OCI-M1 (cell line): Measurements from ENCODE around the gene LY86.
A peak's percentile ranks its signal among the peaks of the same experiment; 100 is the strongest.

ENCODE experiments used
- DNase-seq: peaks from one replicate; lab custom pipeline; 2025; lab: John Stamatoyannopoulos, UW

Gene LY86

GRCh38 chr6:6570929-6571671 is 17.4 kb upstream of the LY86 start:
- no peak for DNase-seq

DNA sequence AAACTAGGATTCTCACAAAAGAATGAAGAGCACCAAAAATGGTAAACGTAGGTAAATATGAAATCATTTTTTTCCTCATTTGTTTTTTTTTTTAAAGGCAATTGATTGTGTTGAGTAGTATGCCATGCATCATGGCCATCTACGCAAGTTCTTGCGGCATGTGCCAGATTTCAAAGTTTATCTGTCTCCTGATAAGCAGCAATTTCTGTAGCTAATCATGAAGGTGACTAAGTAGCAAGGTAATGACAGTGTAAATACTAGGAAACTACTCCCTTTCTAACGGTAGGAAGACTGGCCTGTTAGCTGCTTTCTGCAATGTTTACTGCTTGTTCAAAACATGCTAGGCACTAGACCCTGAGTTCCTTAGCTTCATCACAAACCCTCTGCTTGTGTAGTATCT is 13.4 kb upstream of the LY86 start:
- no peak for DNase-seq

- peak; percentile 25 for DNase-seq
Measured at GRCh38 chr6:6577735-6578134, 10.8 kb upstream of the LY86 start.

GRCh38 chr6:6579281-6579680 is 9.2 kb upstream of the LY86 start:
- no peak for DNase-seq

- DNase-seq = no peak
Measured at GRCh38 chr6:6580225-6580856, 8.2 kb upstream of the LY86 start.

- DNase-seq = no peak
Measured at GRCh38 chr6:6581054-6581453, 7.5 kb upstream of the LY86 start.

GRCh38 chr6:6582131-6582530 is 6.4 kb upstream of the LY86 start:
- no peak for DNase-seq

GRCh38 chr6:6583836-6584235 is 4.7 kb upstream of the LY86 start:
- peak; percentile 60 for DNase-seq

DNA sequence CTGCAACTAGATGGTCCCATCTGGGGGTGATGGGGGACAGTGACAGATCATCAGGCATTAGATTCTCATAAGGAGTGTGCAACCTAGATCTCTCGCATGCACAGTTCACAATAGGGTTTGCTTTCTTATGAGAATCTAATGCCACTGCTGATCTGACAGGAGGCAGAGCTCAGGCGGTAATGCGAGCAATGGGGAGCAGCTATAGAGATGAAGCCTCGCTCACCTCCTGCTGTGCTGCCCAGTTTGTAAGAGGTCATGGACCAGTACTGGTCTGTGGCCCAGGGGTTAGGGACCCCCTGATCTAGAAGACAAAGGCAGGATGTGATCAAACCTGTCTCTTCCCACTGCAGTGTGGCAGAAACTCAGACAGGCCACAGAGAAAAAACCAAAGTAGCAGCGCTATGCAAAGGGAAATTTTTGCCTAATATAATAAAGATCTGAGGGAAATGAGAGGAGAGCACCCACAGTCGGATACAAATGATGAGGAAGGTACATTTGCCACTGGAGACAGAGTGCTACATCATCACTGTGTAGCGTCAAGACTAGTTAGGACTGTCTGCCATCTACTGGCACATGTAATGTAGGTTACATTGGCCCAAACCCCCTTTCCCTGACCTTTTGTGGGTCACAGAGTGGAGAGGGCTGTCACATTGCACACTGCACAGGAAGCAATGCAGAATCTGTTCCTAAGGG is 4.1 kb upstream of the LY86 start:
- no peak for DNase-seq

GRCh38 chr6:6585003-6585311 is 3.6 kb upstream of the LY86 start:
- DNase-seq = no peak

GRCh38 chr6:6586167-6586566 is 2.4 kb upstream of the LY86 start:
- no peak for DNase-seq

DNA sequence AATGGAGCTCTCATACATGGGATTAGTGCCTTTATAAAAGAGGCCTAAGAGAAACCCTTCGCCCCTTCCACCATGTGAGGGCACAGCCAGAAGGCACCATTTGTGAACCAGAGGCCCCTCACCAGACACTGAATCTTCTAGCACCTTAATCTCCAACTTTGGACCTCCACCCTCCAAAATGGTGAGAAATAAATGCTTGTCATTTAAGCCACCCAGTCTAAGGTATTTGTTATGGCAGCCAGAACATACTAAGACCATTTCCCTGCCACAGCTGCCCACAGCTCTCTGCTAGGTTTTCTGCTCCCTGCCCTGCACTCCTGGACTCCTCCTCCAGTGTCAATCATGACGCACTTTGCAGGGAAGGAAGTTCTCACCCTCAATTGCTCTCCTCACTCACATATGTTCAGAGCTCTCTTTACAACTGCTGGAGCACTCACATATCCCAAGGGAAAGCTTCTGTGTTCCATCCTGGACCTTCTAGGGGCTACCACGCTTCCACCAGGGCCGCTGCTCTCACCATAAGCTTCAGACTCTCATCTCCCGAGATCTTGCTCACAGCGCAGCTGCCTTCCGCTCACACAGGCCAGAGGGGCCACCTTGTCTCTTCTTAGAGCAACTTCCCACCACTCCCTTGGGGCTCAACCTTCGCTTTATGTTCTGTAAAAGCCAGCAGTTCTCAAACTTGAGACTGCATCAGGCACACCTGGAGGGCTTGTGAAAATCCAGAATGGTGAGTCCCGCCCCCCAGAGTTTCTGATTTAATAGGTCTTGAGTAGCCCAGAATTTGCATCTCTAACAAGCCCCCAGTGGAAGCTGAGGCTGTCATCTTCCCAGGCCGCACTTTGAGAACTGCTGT is 1.6 kb upstream of the LY86 start:
- no peak for DNase-seq

DNA sequence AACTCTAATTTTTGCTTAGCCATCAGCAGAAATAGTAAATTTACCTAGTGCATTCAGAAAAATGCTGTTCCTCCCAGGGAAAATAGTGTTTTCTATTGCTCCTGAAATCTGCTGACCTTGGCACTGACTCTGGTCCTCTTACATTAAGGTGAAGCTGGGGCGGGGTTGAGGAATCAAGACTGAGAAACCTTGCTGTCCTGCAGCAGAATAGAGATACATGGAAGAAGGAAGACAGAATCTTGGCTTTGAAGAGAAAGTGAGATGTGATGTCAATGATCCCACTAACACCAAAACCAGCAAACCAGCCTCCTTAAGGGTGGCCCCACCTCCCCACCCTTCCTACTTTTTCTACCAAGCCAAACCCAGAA is 840 bp upstream of the LY86 start:
- DNase-seq = no peak

DNA sequence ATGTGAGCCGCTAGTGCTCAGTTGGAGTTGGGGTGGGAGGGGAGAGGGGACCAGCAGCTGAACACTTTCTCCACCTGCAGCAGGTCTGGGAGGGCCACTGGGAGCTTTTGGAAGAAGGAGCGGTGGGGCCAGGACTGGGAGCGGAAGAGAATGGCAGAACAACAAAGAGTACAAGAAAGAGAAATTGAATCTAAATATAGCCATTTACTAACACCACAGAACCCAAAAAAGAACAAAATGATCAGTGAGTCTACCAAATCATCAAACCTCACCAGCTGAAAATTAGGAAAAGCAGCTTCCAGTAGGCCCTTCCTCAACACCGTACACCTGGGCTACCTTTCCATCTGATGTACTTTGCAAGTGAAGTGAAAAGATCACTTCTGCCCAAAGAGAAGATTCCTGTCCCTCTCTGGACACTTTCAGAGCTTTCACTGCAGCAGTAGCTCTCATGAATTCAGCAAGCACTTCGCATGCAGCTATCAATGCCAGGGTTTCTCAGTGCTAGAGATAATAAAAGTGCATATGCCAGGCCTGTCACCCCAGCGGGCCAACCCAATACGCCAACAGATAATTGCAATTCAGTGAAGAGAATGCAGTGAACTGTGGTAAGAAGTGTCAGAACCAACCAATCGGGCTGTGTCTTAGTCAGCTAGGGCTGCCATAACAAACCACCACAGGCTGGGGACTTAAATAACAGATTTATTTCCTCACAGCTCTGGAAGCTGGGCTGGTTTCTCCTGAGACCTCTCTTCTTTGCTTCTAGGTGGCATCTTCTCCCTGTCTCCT is 597 bp downstream of the LY86 start:
- no peak for DNase-seq

DNA sequence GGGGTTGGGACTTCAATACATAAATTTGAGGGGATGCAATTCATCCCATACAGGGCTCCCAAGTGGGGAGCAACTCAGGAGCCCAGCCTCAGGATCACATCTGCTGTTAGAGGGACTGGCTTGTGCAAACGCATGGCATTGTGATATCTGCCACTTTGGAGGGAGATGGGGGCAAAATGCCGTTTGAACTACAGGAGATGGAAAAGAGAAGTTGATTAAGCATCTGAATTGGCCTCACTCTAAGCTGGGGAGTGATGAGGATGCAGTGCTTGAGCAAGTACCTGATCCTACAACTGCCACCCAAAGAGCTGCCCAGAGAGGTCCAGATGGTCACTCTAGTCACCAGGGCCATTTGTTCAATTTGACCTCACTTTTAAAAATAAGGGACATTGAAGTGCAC is 2.0 kb downstream of the LY86 start:
- no peak for DNase-seq

- peak; percentile 94 for DNase-seq
Measured at GRCh38 chr6:6591778-6592465, 3.4 kb downstream of the LY86 start.

DNA sequence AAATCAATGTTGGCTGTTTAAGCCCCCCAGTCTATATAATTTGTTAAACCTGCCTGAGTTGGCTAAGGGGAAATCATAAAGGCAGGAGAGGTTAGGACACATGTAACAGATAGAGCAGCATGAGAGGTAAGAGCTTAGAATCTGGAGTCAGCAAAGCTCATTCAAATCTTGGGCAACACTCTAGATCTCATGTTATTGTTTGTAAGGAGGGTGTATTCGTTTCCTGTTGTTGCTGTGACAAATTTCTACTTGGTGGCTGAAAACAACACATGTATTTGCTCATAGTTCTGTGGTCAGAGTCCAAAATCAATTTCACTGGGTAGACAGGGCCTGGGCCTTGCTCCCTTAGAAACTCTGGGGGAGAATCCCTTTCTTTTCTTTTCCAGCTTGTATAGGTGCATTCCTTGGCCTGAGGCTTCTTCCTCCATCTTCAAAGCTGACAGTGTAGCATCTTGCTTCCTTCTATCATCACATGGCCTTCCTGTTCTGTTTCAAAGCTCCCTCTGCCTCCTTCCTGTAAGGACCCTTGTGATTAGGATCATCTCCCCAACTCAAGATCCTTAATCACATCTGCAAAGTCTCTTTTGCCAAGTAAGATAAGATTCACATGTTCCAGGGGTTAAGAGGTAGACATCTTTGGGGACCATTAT is 4.4 kb downstream of the LY86 start:
- DNase-seq = peak; percentile 32

DNA sequence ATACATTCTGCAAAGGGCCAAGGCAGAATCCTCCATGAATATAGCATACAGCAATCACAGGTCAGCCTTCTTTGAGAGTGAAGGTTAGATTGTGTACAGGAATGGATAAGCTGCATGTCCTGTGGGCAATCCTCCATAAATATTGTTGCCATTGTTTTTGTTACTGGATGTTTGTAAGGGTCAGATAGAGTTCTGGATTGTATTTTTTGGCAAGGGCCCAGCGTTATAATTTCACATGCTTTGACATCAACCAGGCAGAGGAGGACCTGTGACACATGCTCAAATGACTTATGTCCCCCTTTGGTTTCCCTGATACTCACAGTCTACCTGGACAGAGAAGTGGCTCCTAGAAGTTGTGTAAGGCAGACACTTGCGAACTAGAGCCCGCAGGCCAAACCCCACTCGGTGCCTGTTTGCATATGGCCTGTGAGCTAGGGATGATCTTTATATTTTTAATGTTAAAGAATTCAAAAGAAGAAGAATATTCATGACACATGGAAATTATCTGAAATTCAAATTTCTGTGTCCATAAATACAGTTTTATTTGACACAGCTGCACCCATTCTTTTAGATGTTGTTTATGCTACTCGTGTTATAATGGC is 5.4 kb downstream of the LY86 start:
- DNase-seq = no peak

- no peak for DNase-seq
Measured at GRCh38 chr6:6595025-6595424, 6.5 kb downstream of the LY86 start.

GRCh38 chr6:6595952-6596351 is 7.4 kb downstream of the LY86 start:
- DNase-seq = no peak
